Natural killer cell (primary cell): ENCODE measurements around the gene NAALADL1. TPM values are rescaled to one million over a fixed set of nuclear protein-coding genes. Genes with fewer than 3 reads are reported as not detected.

Source experiments
- ATAC-seq, 3 donors: fragments of 150-1000 bp in 2 of 3; fragments of 200-7000 bp in 1 of 3; cut with Tn5 transposase; 1 replicate in 1 of 3; 2 replicates in 2 of 3; pipeline ENCODE4 v1.10.0; 2021; ENCODE audit warnings: mild to moderate bottlenecking in 2 of 3, moderate library complexity in 2 of 3
- DNase-seq, 2 donors: peaks; one replicate each; pipeline versions ENCODE4 v3.0.0 to v3.0.0-alpha.2; 2013 to 2021; ENCODE audit warnings: mixed read lengths in 1 of 2
- H3K27ac ChIP-seq: one replicate; pipeline ENCODE4 v1.5.1; 2013; ENCODE audit warnings: mild to moderate bottlenecking, low read length
- H3K27me3 ChIP-seq: one replicate; pipeline ENCODE4 v1.6.1; 2013; ENCODE audit warnings: low read length; ENCODE audit not compliant: control insufficient read depth, insufficient read depth
- H3K36me3 ChIP-seq: one replicate; pipeline ENCODE4 v1.6.1; 2013; ENCODE audit warnings: low read length; ENCODE audit not compliant: control insufficient read depth, insufficient read depth
- H3K4me1 ChIP-seq: one replicate; pipeline ENCODE4 v1.6.1; 2013; ENCODE audit warnings: low read length; ENCODE audit not compliant: control insufficient read depth, insufficient read depth
- H3K4me3 ChIP-seq: one replicate; pipeline ENCODE4 v1.5.1; 2013; ENCODE audit warnings: low read length
- H3K9me3 ChIP-seq: one replicate; pipeline ENCODE4 v1.6.1; 2013; ENCODE audit warnings: low read length; ENCODE audit not compliant: control insufficient read depth, insufficient read depth
- H3K27ac Mint-ChIP-seq, 2 donors: one replicate each; pipeline ENCODE4 v1.8.0; 2022; ENCODE audit warnings: mild to moderate bottlenecking in 2 of 2, mixed read lengths in 2 of 2, moderate library complexity in 1 of 2
- H3K27me3 Mint-ChIP-seq, 2 donors: one replicate each; pipeline ENCODE4 v1.8.0; 2022; ENCODE audit warnings: low read depth in 2 of 2, mixed read lengths in 2 of 2
- H3K36me3 Mint-ChIP-seq: one replicate; pipeline ENCODE4 v1.8.0; 2022; ENCODE audit warnings: mixed read lengths
- H3K4me1 Mint-ChIP-seq, 2 donors: one replicate each; pipeline ENCODE4 v1.8.0; 2022; ENCODE audit warnings: mixed read lengths in 2 of 2
- H3K4me3 Mint-ChIP-seq: one replicate; pipeline ENCODE4 v1.8.0; 2022; ENCODE audit warnings: mild to moderate bottlenecking, moderate library complexity, mixed read lengths
- H3K9me3 Mint-ChIP-seq, 2 donors: one replicate each; pipeline ENCODE4 v1.8.0; 2022; ENCODE audit warnings: mixed read lengths in 2 of 2
- WGBS: methylation state at CpG from one replicate; pipeline ENCODE4 v1.1.7; 2013; ENCODE audit warnings: missing lambda C conversion rate; ENCODE audit not compliant: insufficient coverage; 5-methylcytosine and 5-hydroxymethylcytosine counted together
- intact Hi-C: fragments of 100-400 bp; cut with micrococcal nuclease; formaldehyde crosslinking; loops from one replicate; pipeline ENCODE4 v1.14.2; 2022
- total RNA-seq, 4 donors: library from RNA; stranded (reverse); fragments of 120-200 nt in 1 of 4; gene quantifications; one replicate each; pipeline versions ENCODE4 v1.2.3 to v1.2.4, GENCODE V29; 2013 to 2022
- TF ChIP-seq, protein P1 (sequence below): fragments of 200-600 bp; IDR thresholded peaks from one replicate; pipeline ENCODE4 v1.8.0; 2022; ENCODE audit warnings: antibody characterized with exemption

The NAALADL1 gene
- total RNA-seq, 3 donors from 2014 or later (not counting 1 experiment from before 2014, with no cell fraction given), result 41.6 to 54.1 (median 46.0) TPM

DNA sequence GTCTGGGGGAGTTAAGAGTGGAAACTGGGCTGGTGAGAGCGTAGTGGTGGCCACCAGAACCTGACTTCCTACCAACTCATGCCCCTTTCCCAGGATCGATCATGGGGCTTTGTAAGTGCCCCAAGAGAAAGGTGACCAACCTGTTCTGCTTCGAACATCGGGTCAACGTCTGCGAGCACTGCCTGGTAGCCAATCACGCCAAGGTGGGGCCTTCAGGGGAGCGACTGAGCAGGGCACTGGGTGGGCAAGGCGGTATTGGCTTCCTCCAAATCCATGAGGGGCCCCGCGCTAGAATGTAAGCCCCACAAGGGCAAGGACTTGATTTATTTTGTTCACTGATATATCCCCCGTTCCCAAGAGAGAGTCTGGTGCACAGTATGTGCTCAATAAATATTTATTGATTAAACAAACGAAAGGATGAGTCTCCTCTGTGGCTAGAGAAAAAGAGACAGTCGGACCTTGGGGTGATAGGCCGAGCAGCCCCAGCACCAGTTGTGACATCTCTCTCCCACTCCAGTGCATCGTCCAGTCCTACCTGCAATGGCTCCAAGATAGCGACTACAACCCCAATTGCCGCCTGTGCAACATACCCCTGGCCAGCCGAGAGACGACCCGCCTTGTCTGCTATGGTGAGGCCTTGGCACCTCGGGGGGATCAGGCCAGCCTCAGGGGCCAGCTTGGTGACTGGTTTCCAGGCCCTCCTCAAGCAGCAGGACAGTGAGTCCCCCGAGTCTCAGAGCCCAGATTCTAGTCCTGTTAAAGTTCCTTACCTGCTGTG lies 26.4 kb upstream of the NAALADL1 start:
- DNase-seq, result no peak
- intact Hi-C loops, result loop anchor here (1.0 to 10.0 kb wide), 4 partner anchors 12 to 1260 kb away; partner anchors contain the start of genes B4GAT1, BRMS1, FAU and MRPL49
- H3K4me3 Mint-ChIP-seq, result peak overlapping the region; percentile 94
- H3K4me1 Mint-ChIP-seq, result peaks cover 27 to 31% of the 10 kb centered on the region in 2 donors
- H3K4me1 ChIP-seq, result peaks cover 16% of the 10 kb centered on the region
- H3K27me3 ChIP-seq, result no peaks in the 10 kb centered on the region
- no peaks in the 10 kb centered on the region for H3K9me3 Mint-ChIP-seq
- H3K36me3 ChIP-seq, result peaks cover 36% of the 10 kb centered on the region
- peaks cover 7% of the 10 kb centered on the region for H3K36me3 Mint-ChIP-seq
- H3K4me3 ChIP-seq, result peak overlapping the region; percentile 81
- H3K27ac ChIP-seq, result peak overlapping the region; percentile 96
- no peaks in the 10 kb centered on the region for H3K9me3 ChIP-seq
- TF ChIP-seq, protein P1, sequence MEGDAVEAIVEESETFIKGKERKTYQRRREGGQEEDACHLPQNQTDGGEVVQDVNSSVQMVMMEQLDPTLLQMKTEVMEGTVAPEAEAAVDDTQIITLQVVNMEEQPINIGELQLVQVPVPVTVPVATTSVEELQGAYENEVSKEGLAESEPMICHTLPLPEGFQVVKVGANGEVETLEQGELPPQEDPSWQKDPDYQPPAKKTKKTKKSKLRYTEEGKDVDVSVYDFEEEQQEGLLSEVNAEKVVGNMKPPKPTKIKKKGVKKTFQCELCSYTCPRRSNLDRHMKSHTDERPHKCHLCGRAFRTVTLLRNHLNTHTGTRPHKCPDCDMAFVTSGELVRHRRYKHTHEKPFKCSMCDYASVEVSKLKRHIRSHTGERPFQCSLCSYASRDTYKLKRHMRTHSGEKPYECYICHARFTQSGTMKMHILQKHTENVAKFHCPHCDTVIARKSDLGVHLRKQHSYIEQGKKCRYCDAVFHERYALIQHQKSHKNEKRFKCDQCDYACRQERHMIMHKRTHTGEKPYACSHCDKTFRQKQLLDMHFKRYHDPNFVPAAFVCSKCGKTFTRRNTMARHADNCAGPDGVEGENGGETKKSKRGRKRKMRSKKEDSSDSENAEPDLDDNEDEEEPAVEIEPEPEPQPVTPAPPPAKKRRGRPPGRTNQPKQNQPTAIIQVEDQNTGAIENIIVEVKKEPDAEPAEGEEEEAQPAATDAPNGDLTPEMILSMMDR, result no peak
- peak in 1 of 3 donors; percentile 15 for ATAC-seq
- peak overlapping the region; percentile 98 to 100 for H3K27ac Mint-ChIP-seq
- H3K27me3 Mint-ChIP-seq, result no peaks in the 10 kb centered on the region
- 54% methylated on average over 23 of the region's 23 CpGs for WGBS

DNA sequence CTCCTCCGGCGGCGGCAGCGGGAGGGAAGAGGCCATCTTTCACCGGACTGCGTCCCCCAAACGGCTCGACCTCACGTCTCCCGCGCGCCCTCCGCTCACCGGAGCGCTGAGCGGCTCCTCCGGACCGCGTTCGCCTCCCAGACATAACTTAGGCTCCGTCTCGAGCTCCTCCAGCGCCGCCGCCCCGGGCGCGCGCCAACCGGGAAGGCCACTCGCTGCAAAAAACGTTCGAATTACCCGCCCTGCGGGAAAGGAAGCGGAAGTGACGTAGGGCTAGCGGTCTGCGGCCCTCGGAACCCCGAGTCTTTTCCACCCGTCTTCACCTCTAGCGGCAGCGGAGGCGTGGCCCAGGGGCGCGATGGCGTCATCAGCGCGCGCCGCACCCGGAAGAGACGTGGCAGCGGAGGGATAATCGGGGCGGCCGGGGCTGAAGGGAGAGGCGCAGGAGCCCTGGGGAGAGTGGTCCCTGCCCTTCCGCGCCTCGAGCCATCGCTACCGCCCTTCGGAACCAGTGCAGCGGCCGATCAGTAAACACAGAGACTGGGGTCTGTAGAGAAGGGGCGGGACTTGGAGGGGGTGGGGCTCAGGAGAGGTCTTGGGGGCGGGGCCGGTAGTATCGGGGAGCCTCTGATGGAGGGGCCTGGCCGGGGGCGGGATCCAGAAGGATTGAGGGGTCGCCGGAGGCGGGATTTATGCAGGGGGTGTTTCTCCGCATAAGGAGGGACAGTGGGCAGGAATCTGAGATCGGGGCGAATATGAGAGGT lies 25.7 kb upstream of the NAALADL1 start, which contains the start of the genes CDCA5 and ZFPL1:
Gene CDCA5, minus strand, starts transcription at position 207 of the 764 bp plus-strand sequence. Its CDS starts 62 bp downstream, at position 145.
Gene ZFPL1, plus strand, starts transcription at position 389 of the 764 bp plus-strand sequence. CDS start 477 bp downstream, outside the sequence.
- H3K4me3 Mint-ChIP-seq, result peak within 1 kb of the TSS; percentile 94
- ATAC-seq (peak; percentile 90 to 93 (median 92)), DNase-seq (peak; percentile 98 to 99)
- peaks cover 6% of the 10 kb centered on the region for H3K36me3 Mint-ChIP-seq
- TF ChIP-seq, protein P1, result no peak
- H3K27me3 Mint-ChIP-seq, result no peaks in the 10 kb centered on the region
- no peaks in the 10 kb centered on the region for H3K27me3 ChIP-seq
- under 1% methylated on average over 79 of the region's 79 CpGs for WGBS
- H3K36me3 ChIP-seq, result peaks cover 29% of the 10 kb centered on the region
- H3K9me3 Mint-ChIP-seq, result no peaks in the 10 kb centered on the region
- intact Hi-C loops, result loop anchor here (1.0 to 10.0 kb wide), 4 partner anchors 12 to 1261 kb away; partner anchors contain the start of genes B4GAT1, BRMS1, FAU and MRPL49
- H3K9me3 ChIP-seq, result no peaks in the 10 kb centered on the region
- peak within 1 kb of the TSS; percentile 81 for H3K4me3 ChIP-seq
- H3K4me1 ChIP-seq, result peaks cover 16% of the 10 kb centered on the region
- H3K27ac ChIP-seq, result peak within 1 kb of the TSS; percentile 96
- peaks cover 27 to 31% of the 10 kb centered on the region in 2 donors for H3K4me1 Mint-ChIP-seq
- peak within 1 kb of the TSS; percentile 98 to 100 for H3K27ac Mint-ChIP-seq

DNA sequence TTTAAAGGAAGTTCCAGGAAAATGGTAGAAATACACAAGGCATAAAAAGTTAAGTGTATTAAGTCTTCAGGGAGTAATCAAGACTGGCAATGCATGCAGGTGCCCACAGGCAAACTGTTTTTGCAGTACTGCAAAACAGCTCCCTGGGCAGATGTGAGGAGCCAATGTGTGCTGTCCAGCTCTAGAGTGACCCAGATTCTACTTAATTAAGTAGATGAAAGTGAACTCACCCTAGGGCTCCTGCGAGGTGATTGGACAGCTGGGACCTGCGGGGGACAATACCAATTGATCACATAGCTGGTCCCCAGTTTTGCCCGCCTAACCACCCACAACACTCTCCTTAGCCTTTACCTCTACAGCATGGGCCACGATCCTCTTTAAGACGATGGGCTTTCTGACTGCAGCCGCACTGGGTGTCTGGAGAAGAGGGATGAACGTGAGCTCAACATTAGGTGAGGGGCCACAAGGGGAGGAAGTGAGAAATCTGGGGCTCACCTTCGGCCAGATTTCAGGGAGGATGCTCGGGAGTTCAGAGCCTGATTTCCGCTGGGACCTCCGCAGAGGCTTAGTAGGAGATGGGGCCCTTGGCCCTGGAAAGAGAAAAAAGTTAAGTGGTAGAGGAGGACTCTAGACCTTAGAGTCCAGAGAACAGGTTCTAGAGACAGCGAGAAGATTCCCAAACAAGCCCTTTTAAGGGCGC lies 24.9 kb upstream of the NAALADL1 start:
- TF ChIP-seq, protein P1, result no peak
- Histone ChIP-seq H3K9me3 (no peaks in the 10 kb centered on the region), H3K4me3 (peak overlapping the region; percentile 81), H3K36me3 (peaks cover 23% of the 10 kb centered on the region), H3K27me3 (no peaks in the 10 kb centered on the region), H3K4me1 (peaks cover 16% of the 10 kb centered on the region), H3K27ac (peak overlapping the region; percentile 96)
- H3K4me1 Mint-ChIP-seq, result peaks cover 27 to 31% of the 10 kb centered on the region in 2 donors
- no peak for ATAC-seq
- intact Hi-C loops, result loop anchor here (10.0 kb wide), 1 partner anchor 1262 kb away; the partner anchor contains the start of genes B4GAT1 and BRMS1
- H3K4me3 Mint-ChIP-seq, result peak overlapping the region; percentile 94
- H3K9me3 Mint-ChIP-seq, result no peaks in the 10 kb centered on the region
- WGBS, result 9% methylated on average over 13 of the region's 13 CpGs
- no peaks in the 10 kb centered on the region for H3K36me3 Mint-ChIP-seq
- peak overlapping the region; percentile 98 to 100 for H3K27ac Mint-ChIP-seq
- DNase-seq, result no peak
- H3K27me3 Mint-ChIP-seq, result no peaks in the 10 kb centered on the region
